ENCODE measurements around the gene CCL16.
"Not testable (repeated sequence)": the region's sequence is repeated elsewhere in the genome, so short reads cannot be mapped to it uniquely, and the experiment has no call there.

Gene CCL16

GRCh38 chr17:35981246-35981645 lies at the start of gene CCL16:
Gene CCL16 (minus strand): TSS chr17:35981497. CDS start chr17:35981420, 77 bp downstream.
- no peak for DNase-seq (ENCODE audit: low spot score)

- DNase-seq (ENCODE audit: low spot score): no peak
These were observed 49.7 kb upstream of the CCL16 start for GRCh38 chr17:36030956-36031355.

GRCh38 chr17:36027761-36028160 lies 46.5 kb upstream of the CCL16 start:
- no peak for DNase-seq (ENCODE audit: low spot score)

- no peak for DNase-seq (ENCODE audit: low spot score)
These were observed 43.0 kb upstream of the CCL16 start for GRCh38 chr17:36024106-36024869.

- DNase-seq (ENCODE audit: low spot score): no peak
These were observed 38.1 kb upstream of the CCL16 start for GRCh38 chr17:36019423-36019822.

GRCh38 chr17:36017799-36018198 lies 36.5 kb upstream of the CCL16 start, which contains the start of gene CCL23:
Gene CCL23 (minus strand): TSS chr17:36017972. CDS start chr17:36017897, 75 bp downstream.
- DNase-seq (ENCODE audit: low spot score): no peak

- DNase-seq (ENCODE audit: low spot score): no peak
These were observed 35.3 kb upstream of the CCL16 start for GRCh38 chr17:36016555-36016954.

- DNase-seq (ENCODE audit: low spot score): not testable (repeated sequence)
These were observed 34.6 kb upstream of the CCL16 start for GRCh38 chr17:36015895-36016294.

- no peak for DNase-seq (ENCODE audit: low spot score)
These were observed 33.6 kb upstream of the CCL16 start for GRCh38 chr17:36014946-36015345.

GRCh38 chr17:36011201-36011600 lies 29.9 kb upstream of the CCL16 start:
- DNase-seq (ENCODE audit: low spot score): no peak

GRCh38 chr17:36008998-36009665 lies 27.8 kb upstream of the CCL16 start:
- no peak for DNase-seq (ENCODE audit: low spot score)

GRCh38 chr17:36004594-36005108 lies 23.4 kb upstream of the CCL16 start:
- DNase-seq (ENCODE audit: low spot score): no peak

GRCh38 chr17:36002631-36003030 lies 21.3 kb upstream of the CCL16 start:
- DNase-seq (ENCODE audit: low spot score): no peak

- DNase-seq (ENCODE audit: low spot score): no peak
These were observed 20.7 kb upstream of the CCL16 start for GRCh38 chr17:36001862-36002603.

GRCh38 chr17:36001110-36001771 lies 19.9 kb upstream of the CCL16 start, which contains the start of gene CCL15:
Gene CCL15 (minus strand): TSS chr17:36001553. CDS start chr17:36001492, 61 bp downstream.
- no peak for DNase-seq (ENCODE audit: low spot score)

GRCh38 chr17:36000732-36001109 lies 19.4 kb upstream of the CCL16 start:
- DNase-seq (ENCODE audit: low spot score): no peak

GRCh38 chr17:35998756-35999155 lies 17.5 kb upstream of the CCL16 start:
- DNase-seq (ENCODE audit: low spot score): no peak

- no peak for DNase-seq (ENCODE audit: low spot score)
These were observed 16.8 kb upstream of the CCL16 start for GRCh38 chr17:35998018-35998545.

GRCh38 chr17:35995346-35995745 lies 14.0 kb upstream of the CCL16 start:
- DNase-seq (ENCODE audit: low spot score): not testable (repeated sequence)

- DNase-seq (ENCODE audit: low spot score): no peak
These were observed 9.8 kb upstream of the CCL16 start for GRCh38 chr17:35991075-35991474.

- DNase-seq (ENCODE audit: low spot score): no peak
These were observed 6.9 kb upstream of the CCL16 start for GRCh38 chr17:35988164-35988563.

- DNase-seq (ENCODE audit: low spot score): no peak
These were observed 5.3 kb upstream of the CCL16 start, which contains the start of gene CCL14 for GRCh38 chr17:35986643-35987042. Gene CCL14 (minus strand): TSS chr17:35986729. CDS start chr17:35986649, 80 bp downstream.

Measured in Ammon's horn (tissue), 1 donor.